Thoracic aorta (tissue), 2 donors: ENCODE data around the gene FRYL. TPM values are rescaled to one million over a fixed set of nuclear protein-coding genes. Genes with fewer than 3 reads are reported as not detected.

Experiments used
- ATAC-seq: fragments of 150-250 bp; one replicate; pipeline ENCODE4 v1.8.0; 2017; ENCODE audit warnings: low read depth; ENCODE audit not compliant: insufficient number of reproducible peaks, low FRiP score
- DNase-seq: peaks from one replicate; pipeline ENCODE4 v3.0.0-alpha.2; 2020; ENCODE audit warnings: low spot score
- H3K27ac ChIP-seq, 2 donors: fragments of 200-600 bp; sonication (generic); 1 replicate in 1 of 2; 2 replicates in 1 of 2; pipeline ENCODE4 v1.5.1; 2016; ENCODE audit warnings: mild to moderate bottlenecking in 2 of 2, moderate library complexity in 2 of 2
- H3K27me3 ChIP-seq: fragments of 200-600 bp; sonication (generic); replicated peaks from 2 replicates; pipeline ENCODE4 v1.6.0; 2016; ENCODE audit warnings: mild to moderate bottlenecking; ENCODE audit not compliant: insufficient read depth
- H3K36me3 ChIP-seq: fragments of 200-600 bp; sonication (generic); one replicate; pipeline ENCODE4 v1.5.1; 2016
- H3K4me1 ChIP-seq, 2 donors: fragments of 200-600 bp; sonication (generic); 1 replicate in 1 of 2; 2 replicates in 1 of 2; pipeline versions ENCODE4 v1.5.1 to v1.6.0; 2016; ENCODE audit warnings: low read depth in 2 of 2, mild to moderate bottlenecking in 1 of 2; ENCODE audit not compliant: control insufficient read depth in 1 of 2
- H3K4me3 ChIP-seq: fragments of 200-600 bp; sonication (generic); 2 replicates; pipeline ENCODE4 v1.5.1; 2016; ENCODE audit warnings: mild to moderate bottlenecking
- H3K9me3 ChIP-seq: fragments of 200-600 bp; sonication (generic); 2 replicates; pipeline ENCODE4 v1.5.1; 2016
- CTCF ChIP-seq: fragments of 200-600 bp; sonication (generic); IDR thresholded peaks from one replicate; pipeline ENCODE4 v1.5.1; 2019; ENCODE audit warnings: antibody characterized with exemption
- total RNA-seq, 2 donors: library from RNA; depleted of rRNA; stranded (reverse); fragments of >200 nt; gene quantifications; one replicate each; pipeline versions ENCODE4 v1.1.0 to v1.2.3, GENCODE V29; 2016

Gene FRYL
- total RNA-seq, 2 donors from 2014 or later: 108 to 155 TPM

- no peaks in the 10 kb centered on the region for H3K27me3 ChIP-seq
- H3K9me3 ChIP-seq: no peaks in the 10 kb centered on the region
- H3K36me3 ChIP-seq: no peaks in the 10 kb centered on the region
- H3K4me1 ChIP-seq: peaks cover 0 to 8% of the 10 kb centered on the region in 2 donors
- DNase-seq (no peak), ATAC-seq (no peak)
- H3K27ac ChIP-seq: no peak overlapping the region
- no peak for TF ChIP-seq CTCF
- H3K4me3 ChIP-seq: no peak overlapping the region
These were observed 307.3 kb downstream of the FRYL start for GRCh38 chr4:48472794-48473193.

DNA sequence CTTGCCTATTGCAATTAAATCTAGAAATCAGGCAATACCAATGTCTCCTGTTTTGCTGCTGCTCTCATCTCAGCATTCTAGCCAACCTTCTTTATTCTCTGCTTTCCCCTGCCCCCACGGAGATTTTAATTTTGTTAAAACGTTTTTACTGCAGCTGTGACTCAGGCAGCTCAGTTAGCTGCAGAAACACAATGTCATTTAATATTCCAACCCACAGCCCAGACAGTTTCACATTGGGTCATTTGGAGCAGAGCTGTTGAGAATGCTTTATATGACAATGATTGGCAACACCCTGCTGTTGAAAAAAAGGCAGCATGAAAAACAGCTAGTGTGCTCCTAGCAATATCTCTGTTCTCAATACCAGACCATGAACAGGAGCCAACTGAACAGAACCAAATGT is 309.5 kb downstream of the FRYL start:
- H3K27ac ChIP-seq: no peak overlapping the region
- no peak for DNase-seq
- no peak overlapping the region for H3K4me3 ChIP-seq

GRCh38 chr4:48470137-48470536 is 309.9 kb downstream of the FRYL start:
- no peak overlapping the region for H3K27ac ChIP-seq
- TF ChIP-seq CTCF: no peak
- no peaks in the 10 kb centered on the region for H3K27me3 ChIP-seq
- H3K4me1 ChIP-seq: no peaks in the 10 kb centered on the region
- no peaks in the 10 kb centered on the region for H3K36me3 ChIP-seq
- no peak overlapping the region for H3K4me3 ChIP-seq
- no peak for DNase-seq
- H3K9me3 ChIP-seq: no peaks in the 10 kb centered on the region
- ATAC-seq: no peak

More for the DNA sequence above, 309.5 kb downstream of the FRYL start:
- H3K27me3 ChIP-seq: no peaks in the 10 kb centered on the region
- no peak for ATAC-seq
- H3K4me1 ChIP-seq: no peaks in the 10 kb centered on the region
- no peaks in the 10 kb centered on the region for H3K9me3 ChIP-seq
- TF ChIP-seq CTCF: no peak
- H3K36me3 ChIP-seq: no peaks in the 10 kb centered on the region

GRCh38 chr4:48467891-48468290 is 312.2 kb downstream of the FRYL start:
- H3K4me3 ChIP-seq: no peak overlapping the region
- H3K27me3 ChIP-seq: no peaks in the 10 kb centered on the region
- no peaks in the 10 kb centered on the region for H3K9me3 ChIP-seq
- no peak overlapping the region for H3K27ac ChIP-seq
- ATAC-seq (no peak), DNase-seq (no peak)
- TF ChIP-seq CTCF: no peak
- no peaks in the 10 kb centered on the region for H3K36me3 ChIP-seq
- no peaks in the 10 kb centered on the region for H3K4me1 ChIP-seq

DNA sequence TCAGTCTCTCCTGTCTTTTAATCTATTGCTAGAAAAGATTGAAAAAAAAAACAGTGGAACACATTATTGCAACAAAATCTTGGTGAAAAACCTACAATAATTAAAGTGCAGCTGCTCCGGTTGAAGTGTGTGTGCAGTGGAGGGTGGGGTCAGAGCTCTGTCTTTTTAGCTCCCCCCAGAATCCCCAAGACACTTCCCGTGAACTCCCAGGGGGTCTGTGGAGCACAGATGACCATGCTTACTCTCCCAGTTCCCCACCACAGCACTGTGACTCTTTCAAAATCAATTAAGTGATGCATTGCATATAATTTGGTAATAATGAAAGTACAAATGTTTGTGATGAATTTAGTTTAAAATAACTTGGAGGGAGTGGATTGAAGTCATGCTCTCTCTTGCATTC is 312.6 kb downstream of the FRYL start:
- no peaks in the 10 kb centered on the region for H3K9me3 ChIP-seq
- no peaks in the 10 kb centered on the region for H3K4me1 ChIP-seq
- H3K27me3 ChIP-seq: no peaks in the 10 kb centered on the region
- ATAC-seq (no peak), DNase-seq (no peak)
- TF ChIP-seq CTCF: no peak
- no peak overlapping the region for H3K27ac ChIP-seq
- no peaks in the 10 kb centered on the region for H3K36me3 ChIP-seq
- H3K4me3 ChIP-seq: no peak overlapping the region
